SK-N-SH treated with all-trans-retinoic acid at 6 μM for 48 hours (cell line): Measurements from ENCODE around the gene PPIL4.

Experiments used
- ARNTL ChIP-seq: fragments of 450-650 bp; formaldehyde crosslinking; IDR thresholded peaks from 2 replicates; pipeline ENCODE4 v1.5.0; 2020; ENCODE audit warnings: low read depth, mild to moderate bottlenecking, moderate library complexity, borderline replicate concordance
- CSDC2 ChIP-seq: fragments of 250-450 bp; sonication (Bioruptor Pico); IDR thresholded peaks from 2 replicates; pipeline ENCODE4 v1.5.0; 2020; ENCODE audit warnings: mild to moderate bottlenecking, moderate library complexity
- CSRNP3 ChIP-seq: fragments of 250-450 bp; sonication (Bioruptor Pico); IDR thresholded peaks from 2 replicates; pipeline ENCODE4 v1.5.1; 2021; ENCODE audit warnings: mild to moderate bottlenecking, moderate library complexity
- GLIS3 ChIP-seq: fragments of 250-450 bp; sonication (Bioruptor Pico); IDR thresholded peaks from 2 replicates; pipeline ENCODE4 v1.5.0; 2020; ENCODE audit warnings: mild to moderate bottlenecking, moderate library complexity
- ISL1 ChIP-seq: fragments of 250-450 bp; sonication (Bioruptor Pico); IDR thresholded peaks from 2 replicates; pipeline ENCODE4 v2.1.2; 2022; ENCODE audit warnings: mild to moderate bottlenecking, moderate library complexity
- OSR1 ChIP-seq: fragments of 250-450 bp; sonication (Bioruptor Pico); IDR thresholded peaks from 2 replicates; pipeline ENCODE4 v1.8.0; 2022; ENCODE audit warnings: moderate library complexity, mild to moderate bottlenecking, inconsistent platforms
- RARB ChIP-seq: fragments of 250-450 bp; sonication (Bioruptor Pico); IDR thresholded peaks from 2 replicates; pipeline ENCODE4 v1.8.0; 2021; ENCODE audit warnings: mild to moderate bottlenecking, moderate library complexity
- TCF4 ChIP-seq: fragments of 250-450 bp; sonication (Bioruptor Pico); IDR thresholded peaks from 2 replicates; pipeline ENCODE4 v1.8.0; 2021; ENCODE audit warnings: mild to moderate bottlenecking, moderate library complexity, borderline replicate concordance
- ZC3H10 ChIP-seq: fragments of 250-450 bp; sonication (Bioruptor Pico); IDR thresholded peaks from 2 replicates; pipeline ENCODE4 v1.5.1; 2021; ENCODE audit warnings: mild to moderate bottlenecking, moderate library complexity
- ZFP3 ChIP-seq: fragments of 250-450 bp; sonication (Bioruptor Pico); IDR thresholded peaks from 2 replicates; pipeline ENCODE4 v1.5.0; 2020; ENCODE audit warnings: mild to moderate bottlenecking, moderate library complexity
- ZFP30 ChIP-seq: fragments of 450-650 bp; formaldehyde crosslinking; IDR thresholded peaks from 2 replicates; pipeline ENCODE4 v1.5.0; 2022; ENCODE audit warnings: mild to moderate bottlenecking, moderate library complexity
- ZNF565 ChIP-seq: fragments of 450-650 bp; formaldehyde crosslinking; conservative IDR thresholded peaks from 2 replicates; pipeline ENCODE4 v1.5.0; 2020; ENCODE audit warnings: low read depth, mild to moderate bottlenecking, moderate library complexity
- TF ChIP-seq, protein P1 (sequence below): fragments of 250-450 bp; sonication (Bioruptor Pico); IDR thresholded peaks from 2 replicates; pipeline ENCODE4 v1.8.0; 2020; ENCODE audit warnings: mild to moderate bottlenecking, moderate library complexity, borderline replicate concordance
- TF ChIP-seq, protein P2 (sequence below): fragments of 250-450 bp; sonication (Bioruptor Pico); IDR thresholded peaks from 2 replicates; pipeline ENCODE4 v1.8.0; 2021; ENCODE audit warnings: low read depth, mild to moderate bottlenecking, moderate library complexity, borderline replicate concordance

- TF ChIP-seq OSR1: no peak
- TF ChIP-seq, protein P1, sequence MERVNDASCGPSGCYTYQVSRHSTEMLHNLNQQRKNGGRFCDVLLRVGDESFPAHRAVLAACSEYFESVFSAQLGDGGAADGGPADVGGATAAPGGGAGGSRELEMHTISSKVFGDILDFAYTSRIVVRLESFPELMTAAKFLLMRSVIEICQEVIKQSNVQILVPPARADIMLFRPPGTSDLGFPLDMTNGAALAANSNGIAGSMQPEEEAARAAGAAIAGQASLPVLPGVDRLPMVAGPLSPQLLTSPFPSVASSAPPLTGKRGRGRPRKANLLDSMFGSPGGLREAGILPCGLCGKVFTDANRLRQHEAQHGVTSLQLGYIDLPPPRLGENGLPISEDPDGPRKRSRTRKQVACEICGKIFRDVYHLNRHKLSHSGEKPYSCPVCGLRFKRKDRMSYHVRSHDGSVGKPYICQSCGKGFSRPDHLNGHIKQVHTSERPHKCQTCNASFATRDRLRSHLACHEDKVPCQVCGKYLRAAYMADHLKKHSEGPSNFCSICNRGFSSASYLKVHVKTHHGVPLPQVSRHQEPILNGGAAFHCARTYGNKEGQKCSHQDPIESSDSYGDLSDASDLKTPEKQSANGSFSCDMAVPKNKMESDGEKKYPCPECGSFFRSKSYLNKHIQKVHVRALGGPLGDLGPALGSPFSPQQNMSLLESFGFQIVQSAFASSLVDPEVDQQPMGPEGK (CRISPR knock-in tag): no peak
- no peak for TF ChIP-seq ZFP3
- TF ChIP-seq TCF4 (CRISPR knock-in tag): no peak
- no peak for TF ChIP-seq RARB (CRISPR knock-in tag)
- TF ChIP-seq GLIS3 (CRISPR knock-in tag): no peak
- TF ChIP-seq CSRNP3 (CRISPR knock-in tag): no peak
- no peak for TF ChIP-seq ZNF565
- TF ChIP-seq ISL1: no peak
- no peak for TF ChIP-seq ARNTL
- no peak for TF ChIP-seq CSDC2 (CRISPR knock-in tag)
- TF ChIP-seq, protein P2, sequence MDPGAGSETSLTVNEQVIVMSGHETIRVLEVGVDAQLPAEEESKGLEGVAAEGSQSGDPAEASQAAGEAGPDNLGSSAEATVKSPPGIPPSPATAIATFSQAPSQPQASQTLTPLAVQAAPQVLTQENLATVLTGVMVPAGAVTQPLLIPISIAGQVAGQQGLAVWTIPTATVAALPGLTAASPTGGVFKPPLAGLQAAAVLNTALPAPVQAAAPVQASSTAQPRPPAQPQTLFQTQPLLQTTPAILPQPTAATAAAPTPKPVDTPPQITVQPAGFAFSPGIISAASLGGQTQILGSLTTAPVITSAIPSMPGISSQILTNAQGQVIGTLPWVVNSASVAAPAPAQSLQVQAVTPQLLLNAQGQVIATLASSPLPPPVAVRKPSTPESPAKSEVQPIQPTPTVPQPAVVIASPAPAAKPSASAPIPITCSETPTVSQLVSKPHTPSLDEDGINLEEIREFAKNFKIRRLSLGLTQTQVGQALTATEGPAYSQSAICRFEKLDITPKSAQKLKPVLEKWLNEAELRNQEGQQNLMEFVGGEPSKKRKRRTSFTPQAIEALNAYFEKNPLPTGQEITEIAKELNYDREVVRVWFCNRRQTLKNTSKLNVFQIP: no peak
- TF ChIP-seq ZFP30 (CRISPR knock-in tag): no peak
- no peak for TF ChIP-seq ZC3H10 (CRISPR knock-in tag)
These were observed 1.1 kb downstream of the PPIL4 start for GRCh38 chr6:149544646-149545257.
